A673 (cell line): ENCODE data around the gene MYO7A.

ENCODE experiments used
- CTCF ChIP-seq: fragments of 300-800, 200-600 bp; sonication (generic); conservative IDR thresholded peaks from 2 replicates; pipeline ENCODE4 v1.5.1; 2017; ENCODE audit warnings: low read depth, mild to moderate bottlenecking, antibody characterized with exemption, low read length, moderate library complexity, mixed read lengths
- EZH2 ChIP-seq: fragments of 200-600 bp; sonication (generic); IDR thresholded peaks from 2 replicates; pipeline ENCODE4 v1.6.1; 2017; ENCODE audit warnings: borderline replicate concordance, low read depth, mild to moderate bottlenecking, mixed read lengths, antibody characterized with exemption, low read length; ENCODE audit not compliant: poor library complexity, severe bottlenecking

- TF ChIP-seq CTCF = no peak
- no peak for TF ChIP-seq EZH2
Measured at GRCh38 chr11:77211040-77211451, 83.0 kb downstream of the MYO7A start.
